NCI-H2081 (cell line): ENCODE measurements around the gene NCOR2.

Experiments used
- DNase-seq, 2 experiments: peaks; one replicate each; lab custom pipeline; 2025; lab: John Stamatoyannopoulos, UW

The NCOR2 gene

GRCh38 chr12:124566997-124567672, at the start of gene NCOR2:
TSS of gene NCOR2 (minus strand) at chr12:124567612. CDS start at chr12:124495251, 72,361 bp downstream.
- DNase-seq, result peak in 1 of 2 experiments; percentile 53

GRCh38 chr12:124616394-124617221, 49.2 kb upstream of the NCOR2 start:
- DNase-seq, result no peak

GRCh38 chr12:124614512-124615292, 47.3 kb upstream of the NCOR2 start:
- DNase-seq, result no peak

GRCh38 chr12:124613151-124613585, 45.8 kb upstream of the NCOR2 start:
- DNase-seq, result peak; percentile 42 to 73

- no peak for DNase-seq
Measured at GRCh38 chr12:124612410-124612680, 44.9 kb upstream of the NCOR2 start.

- no peak for DNase-seq
Measured at GRCh38 chr12:124611559-124612409, 44.4 kb upstream of the NCOR2 start.

- no peak for DNase-seq
Measured at GRCh38 chr12:124610629-124611558, 43.5 kb upstream of the NCOR2 start.

GRCh38 chr12:124610021-124610612, 42.7 kb upstream of the NCOR2 start:
- no peak for DNase-seq

- peak; percentile 88 to 92 for DNase-seq
Measured at GRCh38 chr12:124609041-124609989, 41.9 kb upstream of the NCOR2 start.

- DNase-seq, result no peak
Measured at GRCh38 chr12:124608450-124608870, 41.0 kb upstream of the NCOR2 start.

- DNase-seq, result no peak
Measured at GRCh38 chr12:124607681-124608425, 40.4 kb upstream of the NCOR2 start.

- DNase-seq, result no peak
Measured at GRCh38 chr12:124605883-124606774, 38.7 kb upstream of the NCOR2 start.

- DNase-seq, result no peak
Measured at GRCh38 chr12:124605150-124605882, 37.9 kb upstream of the NCOR2 start.

GRCh38 chr12:124604264-124604680, 36.9 kb upstream of the NCOR2 start:
- no peak for DNase-seq

- DNase-seq, result no peak
Measured at GRCh38 chr12:124603831-124604251, 36.4 kb upstream of the NCOR2 start.

- no peak for DNase-seq
Measured at GRCh38 chr12:124603100-124603541, 35.7 kb upstream of the NCOR2 start.
